Measurements from ENCODE around the gene PLCD3. TPM values are rescaled to one million over a fixed set of nuclear protein-coding genes. Genes with fewer than 3 reads are reported as not detected.
A peak's percentile ranks its signal among the peaks of the same experiment; 100 is the strongest.

PLCD3 gene
- total and polyA plus RNA-seq, 9 of the 15 experiments (the other 6 are each of a cell fraction or from before 2014, with no cell fraction given) = 0.20 to 22.6 (median 7.5) TPM

DNA sequence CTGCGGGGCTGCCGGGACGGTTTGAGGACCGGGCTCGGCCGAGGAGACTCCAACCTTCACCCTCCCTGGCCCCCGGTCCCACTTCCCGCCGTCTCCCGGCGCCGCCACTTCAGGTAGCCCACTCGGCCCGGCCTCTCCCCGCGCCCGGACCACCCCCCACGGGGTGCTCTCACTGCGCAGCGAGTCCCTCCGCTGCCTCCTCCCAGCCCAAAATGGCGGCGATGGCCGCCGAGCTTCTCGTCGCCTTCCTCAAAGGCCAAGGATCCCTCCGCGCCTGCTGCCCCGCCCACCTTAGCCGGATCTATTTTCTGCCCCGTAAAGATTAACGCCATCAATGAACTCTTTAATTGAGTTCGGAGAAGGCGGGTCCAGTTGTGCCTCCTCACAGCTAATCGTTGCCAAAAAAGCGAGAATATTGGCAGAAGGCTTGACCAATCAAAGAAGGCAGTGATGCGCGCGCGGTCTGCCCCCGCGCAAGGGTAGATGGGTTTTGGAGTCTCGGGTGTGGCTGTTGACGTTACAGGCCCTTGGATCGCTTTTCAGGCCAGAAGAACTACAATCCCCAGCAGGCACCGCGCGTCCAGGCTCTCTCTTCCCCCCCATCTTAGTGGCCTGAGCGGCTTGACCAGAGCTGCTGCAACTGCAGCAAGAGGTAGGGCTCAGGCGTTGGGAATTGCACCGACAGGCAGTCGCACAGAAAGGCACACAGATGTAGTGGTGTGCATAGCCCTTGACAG, 29.1 kb upstream of the PLCD3 start, which contains the start of gene HEXIM2 (continued):
- TF ChIP-seq THRA (IDR thresholded peaks at IDR 0.05) = no peak
- TF ChIP-seq RBM17 (IDR thresholded peaks at IDR 0.05; ENCODE audit: borderline replicate concordance, low read depth, low read length) = no peak
- 0 out of 2 replicates have a peak, but pooled peaks have one; percentile 7 for TF ChIP-seq SREBF2 (CRISPR knock-in tag; IDR thresholded peaks at IDR 0.05)
- peak; percentile 84; the same call in 1 of the 2 replicates for TF ChIP-seq ZBTB2 (IDR thresholded peaks at IDR 0.05)
- peak; percentile 71; the same call in 1 of the 2 replicates for TF ChIP-seq ZNF431 (CRISPR knock-in tag; IDR thresholded peaks at IDR 0.05)
- no peak for TF ChIP-seq SETDB1 (IDR thresholded peaks at IDR 0.05; ENCODE audit: low read length)
- no peak for TF ChIP-seq ZNF717 (CRISPR knock-in tag; IDR thresholded peaks at IDR 0.05)
- TF ChIP-seq, protein P1, sequence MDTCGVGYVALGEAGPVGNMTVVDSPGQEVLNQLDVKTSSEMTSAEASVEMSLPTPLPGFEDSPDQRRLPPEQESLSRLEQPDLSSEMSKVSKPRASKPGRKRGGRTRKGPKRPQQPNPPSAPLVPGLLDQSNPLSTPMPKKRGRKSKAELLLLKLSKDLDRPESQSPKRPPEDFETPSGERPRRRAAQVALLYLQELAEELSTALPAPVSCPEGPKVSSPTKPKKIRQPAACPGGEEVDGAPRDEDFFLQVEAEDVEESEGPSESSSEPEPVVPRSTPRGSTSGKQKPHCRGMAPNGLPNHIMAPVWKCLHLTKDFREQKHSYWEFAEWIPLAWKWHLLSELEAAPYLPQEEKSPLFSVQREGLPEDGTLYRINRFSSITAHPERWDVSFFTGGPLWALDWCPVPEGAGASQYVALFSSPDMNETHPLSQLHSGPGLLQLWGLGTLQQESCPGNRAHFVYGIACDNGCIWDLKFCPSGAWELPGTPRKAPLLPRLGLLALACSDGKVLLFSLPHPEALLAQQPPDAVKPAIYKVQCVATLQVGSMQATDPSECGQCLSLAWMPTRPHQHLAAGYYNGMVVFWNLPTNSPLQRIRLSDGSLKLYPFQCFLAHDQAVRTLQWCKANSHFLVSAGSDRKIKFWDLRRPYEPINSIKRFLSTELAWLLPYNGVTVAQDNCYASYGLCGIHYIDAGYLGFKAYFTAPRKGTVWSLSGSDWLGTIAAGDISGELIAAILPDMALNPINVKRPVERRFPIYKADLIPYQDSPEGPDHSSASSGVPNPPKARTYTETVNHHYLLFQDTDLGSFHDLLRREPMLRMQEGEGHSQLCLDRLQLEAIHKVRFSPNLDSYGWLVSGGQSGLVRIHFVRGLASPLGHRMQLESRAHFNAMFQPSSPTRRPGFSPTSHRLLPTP (IDR thresholded peaks at IDR 0.05; ENCODE audit: borderline replicate concordance, extremely low read depth, insufficient read length) = no peak
- no peak for TF ChIP-seq HNRNPL (IDR thresholded peaks at IDR 0.05; ENCODE audit: low read depth, low read length)
- TF ChIP-seq ELK1 (CRISPR knock-in tag; IDR thresholded peaks at IDR 0.05) = no peak
- peak; percentile 84; the same call in 1 of the 2 replicates for TF ChIP-seq XRCC5 (IDR thresholded peaks at IDR 0.05; ENCODE audit: low read depth, low read length)
- 0 out of 2 replicates have a peak, but pooled peaks have one; percentile 6 for TF ChIP-seq SRSF3 (IDR thresholded peaks at IDR 0.05; ENCODE audit: insufficient read depth, low read length)
- TF ChIP-seq NR2C1 (IDR thresholded peaks at IDR 0.05) = peak; percentile 87
- TF ChIP-seq NR2C1 (tag; IDR thresholded peaks at IDR 0.05) = peak; percentile 92
- TF ChIP-seq TCF7 (IDR thresholded peaks at IDR 0.05; ENCODE audit: borderline replicate concordance) = 0 out of 2 replicates have a peak, but pooled peaks have one; percentile 77
- TF ChIP-seq RAD51 (IDR thresholded peaks at IDR 0.05; ENCODE audit: borderline replicate concordance, low read depth) = no peak
- TF ChIP-seq MCM5 (IDR thresholded peaks at IDR 0.05; ENCODE audit: low read depth) = no peak
- no peak for TF ChIP-seq CBFA2T2 (conservative IDR thresholded peaks at IDR 0.05)
- peak; percentile 94 for TF ChIP-seq HCFC1 (IDR thresholded peaks at IDR 0.05; ENCODE audit: low read depth, low read length)
- TF ChIP-seq HMBOX1 (IDR thresholded peaks at IDR 0.05) = 0 out of 2 replicates have a peak, but pooled peaks have one; percentile 10
- TF ChIP-seq NFXL1 (CRISPR knock-in tag; IDR thresholded peaks at IDR 0.05) = no peak

All from K562 (cell line).